22Rv1 (cell line): Measurements from ENCODE around the gene FTCD.

Experiments
- H3K27ac ChIP-seq: fragments of 450-650 bp; 2 replicates; pipeline ENCODE4 v1.5.1; 2017
- CTCF ChIP-seq: fragments of 450-650 bp; IDR thresholded peaks from 2 replicates; pipeline ENCODE4 v1.5.1; 2017; ENCODE audit warnings: mild to moderate bottlenecking
- ZFX ChIP-seq: fragments of 450-650 bp; IDR thresholded peaks from 2 replicates; pipeline ENCODE4 v1.6.1; 2017; ENCODE audit warnings: antibody characterized with exemption, borderline replicate concordance

FTCD gene

GRCh38 chr21:46135782-46136395 lies 19.5 kb downstream of the FTCD start:
- TF ChIP-seq CTCF (no peak), ZFX (no peak)
- no peak overlapping the region for H3K27ac ChIP-seq

GRCh38 chr21:46131838-46132651 lies 23.3 kb downstream of the FTCD start:
- TF ChIP-seq CTCF (no peak), ZFX (no peak)
- H3K27ac ChIP-seq = no peak overlapping the region

- H3K27ac ChIP-seq = no peak overlapping the region
- TF ChIP-seq CTCF (no peak), ZFX (no peak)
Observed at GRCh38 chr21:46131588-46131837, 23.9 kb downstream of the FTCD start.

GRCh38 chr21:46130831-46131587 lies 24.4 kb downstream of the FTCD start:
- TF ChIP-seq ZFX (no peak), CTCF (no peak)

GRCh38 chr21:46129846-46130651 lies 25.3 kb downstream of the FTCD start:
- TF ChIP-seq ZFX = no peak
- no peak for TF ChIP-seq CTCF
- no peak overlapping the region for H3K27ac ChIP-seq

More at GRCh38 chr21:46130831-46131587, 24.4 kb downstream of the FTCD start:
- no peak overlapping the region for H3K27ac ChIP-seq

GRCh38 chr21:46128933-46129571 lies 26.3 kb downstream of the FTCD start:
- no peak for TF ChIP-seq CTCF
- TF ChIP-seq ZFX = no peak
- H3K27ac ChIP-seq = no peak overlapping the region
